ENCODE results near the gene GPC5. TPM values are rescaled to one million over a fixed set of nuclear protein-coding genes. Genes with fewer than 3 reads are reported as not detected.

Gene GPC5
- total and polyA plus RNA-seq, 2 of the 13 experiments (the other 11 are each of a cell fraction or from before 2014, with no cell fraction given), result 0.02 to 0.07 TPM

DNA sequence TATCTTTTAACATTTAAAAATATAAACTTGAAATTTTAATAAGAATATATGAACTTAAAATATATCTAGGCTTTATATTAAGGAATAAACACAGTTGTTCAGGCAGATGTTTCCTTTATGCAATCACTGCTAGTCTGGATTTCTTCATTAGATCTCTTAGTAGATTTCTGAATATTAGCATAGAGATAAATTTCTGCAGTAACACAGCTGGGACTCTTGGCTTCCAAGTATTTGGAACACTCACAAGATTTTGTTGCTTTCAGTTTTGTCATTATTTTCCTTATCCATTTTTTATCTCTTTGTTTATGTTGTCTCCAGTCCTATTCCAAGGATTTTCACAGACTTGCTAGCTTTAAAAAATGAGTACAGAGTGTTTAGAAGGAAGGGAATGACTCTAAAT lies 857.1 kb downstream of the GPC5 start (continued):
- TF ChIP-seq, protein P1, sequence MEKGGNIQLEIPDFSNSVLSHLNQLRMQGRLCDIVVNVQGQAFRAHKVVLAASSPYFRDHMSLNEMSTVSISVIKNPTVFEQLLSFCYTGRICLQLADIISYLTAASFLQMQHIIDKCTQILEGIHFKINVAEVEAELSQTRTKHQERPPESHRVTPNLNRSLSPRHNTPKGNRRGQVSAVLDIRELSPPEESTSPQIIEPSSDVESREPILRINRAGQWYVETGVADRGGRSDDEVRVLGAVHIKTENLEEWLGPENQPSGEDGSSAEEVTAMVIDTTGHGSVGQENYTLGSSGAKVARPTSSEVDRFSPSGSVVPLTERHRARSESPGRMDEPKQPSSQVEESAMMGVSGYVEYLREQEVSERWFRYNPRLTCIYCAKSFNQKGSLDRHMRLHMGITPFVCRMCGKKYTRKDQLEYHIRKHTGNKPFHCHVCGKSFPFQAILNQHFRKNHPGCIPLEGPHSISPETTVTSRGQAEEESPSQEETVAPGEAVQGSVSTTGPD (CRISPR knock-in tag; IDR thresholded peaks at IDR 0.05), result no peak
- TF ChIP-seq ZNF24 (IDR thresholded peaks at IDR 0.05), result no peak
- TF ChIP-seq ATF3 (CRISPR knock-in tag; IDR thresholded peaks at IDR 0.05), result no peak
- TF ChIP-seq ARNTL (CRISPR knock-in tag; IDR thresholded peaks at IDR 0.05), result no peak
- TF ChIP-seq GTF2F1 (IDR thresholded peaks at IDR 0.05; ENCODE audit: low read length), result no peak
- no peak for TF ChIP-seq ZNF20 (CRISPR knock-in tag; IDR thresholded peaks at IDR 0.05)
- TF ChIP-seq HNRNPLL (IDR thresholded peaks at IDR 0.05; ENCODE audit: low read depth, low read length, poor library complexity, severe bottlenecking), result no peak
- TF ChIP-seq CCAR2 (optimal IDR thresholded peaks at IDR 0.05; ENCODE audit: low read depth, low read length), result no peak
- TF ChIP-seq SRSF1 (optimal IDR thresholded peaks at IDR 0.05; ENCODE audit: low read depth, low read length), result no peak
- no peak for TF ChIP-seq ZNF644 (CRISPR knock-in tag; IDR thresholded peaks at IDR 0.05; ENCODE audit: low read depth)
- TF ChIP-seq JUN (CRISPR knock-in tag; IDR thresholded peaks at IDR 0.05), result no peak
- TF ChIP-seq ZNF703 (CRISPR knock-in tag; IDR thresholded peaks at IDR 0.05; ENCODE audit: borderline replicate concordance), result no peak

- intact Hi-C loops (cut with micrococcal nuclease; ENCODE audit: unreplicated experiment) (no loop called here), in situ Hi-C loops (cut with HindIII; ENCODE audit: extremely low pct_ligation_motif_present, low pct_unique_long_range_greater_than_20kb) (no loop called here)
- no peak for FAIRE-seq
- no peak overlapping the region for H3K27ac ChIP-seq (ENCODE audit: extremely low read length, insufficient read depth, low read length)
- WGBS (ENCODE audit: low lambda C conversion rate), result 41% methylated on average over 4 of the region's 4 CpGs
- H3K4me3 ChIP-seq (replicated peaks in 1 of 3; ENCODE audit: insufficient read depth in 1 of 3, low read depth in 2 of 3, low read length in 3 of 3), result no peak overlapping the region
- H3K27me3 ChIP-seq (ENCODE audit: control insufficient read depth in 1 of 2, insufficient read depth in 2 of 2, low read length in 2 of 2), result no peaks in the 10 kb centered on the region
- H3K9me3 ChIP-seq (ENCODE audit: low read length), result no peaks in the 10 kb centered on the region
- ChIA-PET CTCF (ENCODE audit: low intra/inter-chr PET ratio, low total read pairs) (no interaction called here), POLR2A (no interaction called here)
- no peak overlapping the region for H3K9ac ChIP-seq (ENCODE audit: insufficient read depth, low read depth, low read length)
- no peaks in the 10 kb centered on the region for H4K20me1 ChIP-seq (ENCODE audit: insufficient read depth, low read length)
- no peak overlapping the region for H2AFZ ChIP-seq (ENCODE audit: low read length)
- DNase-seq (ENCODE audit: low spot score), result no peak
- no peaks in the 10 kb centered on the region for H3K4me1 ChIP-seq (ENCODE audit: insufficient read depth, low read length)
- H3K4me2 ChIP-seq (ENCODE audit: low read depth, low read length), result no peak overlapping the region
- no peak for ATAC-seq
- BruUV-seq (replicated peaks), result no TSS peak
- H3K79me2 ChIP-seq (ENCODE audit: insufficient read depth, low read length), result no peaks in the 10 kb centered on the region
- no peaks in the 10 kb centered on the region for H3K36me3 ChIP-seq (replicated peaks in 1 of 2; ENCODE audit: control insufficient read depth in 1 of 2, insufficient read depth in 2 of 2, low read length in 2 of 2)
- TF ChIP-seq ISX (CRISPR knock-in tag; conservative IDR thresholded peaks at IDR 0.05), result no peak
- no peak for TF ChIP-seq SALL1 (CRISPR knock-in tag; IDR thresholded peaks at IDR 0.05)
- TF ChIP-seq, protein P2, sequence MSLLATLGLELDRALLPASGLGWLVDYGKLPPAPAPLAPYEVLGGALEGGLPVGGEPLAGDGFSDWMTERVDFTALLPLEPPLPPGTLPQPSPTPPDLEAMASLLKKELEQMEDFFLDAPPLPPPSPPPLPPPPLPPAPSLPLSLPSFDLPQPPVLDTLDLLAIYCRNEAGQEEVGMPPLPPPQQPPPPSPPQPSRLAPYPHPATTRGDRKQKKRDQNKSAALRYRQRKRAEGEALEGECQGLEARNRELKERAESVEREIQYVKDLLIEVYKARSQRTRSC (CRISPR knock-in tag; IDR thresholded peaks at IDR 0.05; ENCODE audit: low read depth), result no peak
- TF ChIP-seq, protein P3, sequence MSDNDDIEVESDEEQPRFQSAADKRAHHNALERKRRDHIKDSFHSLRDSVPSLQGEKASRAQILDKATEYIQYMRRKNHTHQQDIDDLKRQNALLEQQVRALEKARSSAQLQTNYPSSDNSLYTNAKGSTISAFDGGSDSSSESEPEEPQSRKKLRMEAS (IDR thresholded peaks at IDR 0.05), result no peak
- TF ChIP-seq, protein P4, sequence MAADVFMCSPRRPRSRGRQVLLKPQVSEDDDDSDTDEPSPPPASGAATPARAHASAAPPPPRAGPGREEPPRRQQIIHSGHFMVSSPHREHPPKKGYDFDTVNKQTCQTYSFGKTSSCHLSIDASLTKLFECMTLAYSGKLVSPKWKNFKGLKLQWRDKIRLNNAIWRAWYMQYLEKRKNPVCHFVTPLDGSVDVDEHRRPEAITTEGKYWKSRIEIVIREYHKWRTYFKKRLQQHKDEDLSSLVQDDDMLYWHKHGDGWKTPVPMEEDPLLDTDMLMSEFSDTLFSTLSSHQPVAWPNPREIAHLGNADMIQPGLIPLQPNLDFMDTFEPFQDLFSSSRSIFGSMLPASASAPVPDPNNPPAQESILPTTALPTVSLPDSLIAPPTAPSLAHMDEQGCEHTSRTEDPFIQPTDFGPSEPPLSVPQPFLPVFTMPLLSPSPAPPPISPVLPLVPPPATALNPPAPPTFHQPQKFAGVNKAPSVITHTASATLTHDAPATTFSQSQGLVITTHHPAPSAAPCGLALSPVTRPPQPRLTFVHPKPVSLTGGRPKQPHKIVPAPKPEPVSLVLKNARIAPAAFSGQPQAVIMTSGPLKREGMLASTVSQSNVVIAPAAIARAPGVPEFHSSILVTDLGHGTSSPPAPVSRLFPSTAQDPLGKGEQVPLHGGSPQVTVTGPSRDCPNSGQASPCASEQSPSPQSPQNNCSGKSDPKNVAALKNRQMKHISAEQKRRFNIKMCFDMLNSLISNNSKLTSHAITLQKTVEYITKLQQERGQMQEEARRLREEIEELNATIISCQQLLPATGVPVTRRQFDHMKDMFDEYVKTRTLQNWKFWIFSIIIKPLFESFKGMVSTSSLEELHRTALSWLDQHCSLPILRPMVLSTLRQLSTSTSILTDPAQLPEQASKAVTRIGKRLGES (CRISPR knock-in tag; IDR thresholded peaks at IDR 0.05; ENCODE audit: borderline replicate concordance), result no peak
- TF ChIP-seq, protein P5, sequence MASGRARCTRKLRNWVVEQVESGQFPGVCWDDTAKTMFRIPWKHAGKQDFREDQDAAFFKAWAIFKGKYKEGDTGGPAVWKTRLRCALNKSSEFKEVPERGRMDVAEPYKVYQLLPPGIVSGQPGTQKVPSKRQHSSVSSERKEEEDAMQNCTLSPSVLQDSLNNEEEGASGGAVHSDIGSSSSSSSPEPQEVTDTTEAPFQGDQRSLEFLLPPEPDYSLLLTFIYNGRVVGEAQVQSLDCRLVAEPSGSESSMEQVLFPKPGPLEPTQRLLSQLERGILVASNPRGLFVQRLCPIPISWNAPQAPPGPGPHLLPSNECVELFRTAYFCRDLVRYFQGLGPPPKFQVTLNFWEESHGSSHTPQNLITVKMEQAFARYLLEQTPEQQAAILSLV (CRISPR knock-in tag; IDR thresholded peaks at IDR 0.05; ENCODE audit: borderline replicate concordance), result no peak
- no peak for TF ChIP-seq RBM39 (IDR thresholded peaks at IDR 0.05; ENCODE audit: low read depth, low read length, poor library complexity, severe bottlenecking)
These were observed 857.8 kb downstream of the GPC5 start for GRCh38 chr13:92256211-92256610.

Measured in HepG2 (cell line).